ENCODE measurements around the gene NFIB.
A peak's percentile ranks its signal among the peaks of the same experiment; 100 is the strongest.

NFIB gene

GRCh38 chr9:14345354-14346230 is 31.7 kb upstream of the NFIB start:
- no peak for DNase-seq

DNA sequence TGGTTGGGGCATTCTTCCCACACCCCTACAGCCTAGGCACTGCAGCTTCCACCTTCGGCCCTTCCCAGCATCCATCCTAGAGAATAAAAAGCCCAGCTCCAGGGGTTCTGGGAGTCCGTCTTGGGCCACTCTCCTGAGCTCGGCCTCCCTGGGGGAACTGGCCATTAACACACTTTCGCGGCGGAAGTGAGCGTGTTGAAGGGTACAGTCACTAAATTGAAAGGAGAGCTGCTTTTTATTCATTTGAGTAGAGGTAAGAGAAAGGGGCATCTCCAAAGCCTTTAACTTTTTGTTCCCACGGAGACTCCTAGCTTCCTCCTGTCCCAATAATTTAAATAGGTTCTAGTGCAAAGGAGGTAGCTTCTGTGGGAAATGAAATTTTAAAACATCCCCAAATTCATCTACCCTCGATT is 31.0 kb upstream of the NFIB start:
- peak in 1 of 58 donors; percentile 20 for DNase-seq

- DNase-seq = peak in 53 of 58 donors; percentile 38 to 94 (median 85)
Measured at GRCh38 chr9:14344053-14344524, 30.1 kb upstream of the NFIB start.

DNA sequence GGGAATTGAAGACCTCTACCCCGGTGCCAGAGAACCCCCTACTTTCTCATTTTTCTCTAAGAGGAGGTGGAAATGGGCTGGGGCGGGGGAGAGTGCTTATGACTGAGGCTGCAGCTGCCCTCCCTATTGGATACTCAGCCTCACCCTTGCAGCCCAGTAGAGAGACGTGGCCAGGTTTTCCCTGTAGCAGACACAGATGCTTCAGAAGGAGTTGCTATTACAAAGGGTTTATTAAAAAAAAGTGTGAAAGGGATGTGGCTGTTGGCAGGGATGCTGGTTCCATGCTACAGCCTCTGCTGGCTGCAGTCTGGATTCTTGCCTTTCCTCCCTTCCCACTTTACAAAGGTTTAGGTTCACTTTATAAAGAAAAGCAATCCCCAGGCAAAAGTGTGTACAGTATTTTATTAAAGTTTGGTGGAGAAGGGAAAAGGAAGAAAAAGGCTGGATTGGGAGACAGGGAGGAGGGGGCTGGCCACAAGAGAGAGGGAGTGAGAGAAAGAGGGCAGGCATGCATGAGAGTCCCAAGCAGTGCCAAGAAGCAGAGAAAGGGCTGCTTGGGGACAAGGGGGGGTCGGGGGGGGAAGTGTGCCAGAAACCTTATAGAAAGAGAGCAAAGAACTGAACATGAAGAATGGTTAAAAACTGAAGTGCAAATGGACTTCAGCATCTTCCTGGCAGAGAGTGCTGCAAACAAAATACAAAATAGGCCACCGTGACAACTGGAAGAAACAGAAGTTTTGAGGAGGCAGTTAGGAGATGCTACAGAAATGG is 29.5 kb upstream of the NFIB start:
- DNase-seq = peak in 14 of 58 donors; percentile 14 to 69 (median 48)

GRCh38 chr9:14342736-14343135 is 28.8 kb upstream of the NFIB start:
- DNase-seq = no peak

DNA sequence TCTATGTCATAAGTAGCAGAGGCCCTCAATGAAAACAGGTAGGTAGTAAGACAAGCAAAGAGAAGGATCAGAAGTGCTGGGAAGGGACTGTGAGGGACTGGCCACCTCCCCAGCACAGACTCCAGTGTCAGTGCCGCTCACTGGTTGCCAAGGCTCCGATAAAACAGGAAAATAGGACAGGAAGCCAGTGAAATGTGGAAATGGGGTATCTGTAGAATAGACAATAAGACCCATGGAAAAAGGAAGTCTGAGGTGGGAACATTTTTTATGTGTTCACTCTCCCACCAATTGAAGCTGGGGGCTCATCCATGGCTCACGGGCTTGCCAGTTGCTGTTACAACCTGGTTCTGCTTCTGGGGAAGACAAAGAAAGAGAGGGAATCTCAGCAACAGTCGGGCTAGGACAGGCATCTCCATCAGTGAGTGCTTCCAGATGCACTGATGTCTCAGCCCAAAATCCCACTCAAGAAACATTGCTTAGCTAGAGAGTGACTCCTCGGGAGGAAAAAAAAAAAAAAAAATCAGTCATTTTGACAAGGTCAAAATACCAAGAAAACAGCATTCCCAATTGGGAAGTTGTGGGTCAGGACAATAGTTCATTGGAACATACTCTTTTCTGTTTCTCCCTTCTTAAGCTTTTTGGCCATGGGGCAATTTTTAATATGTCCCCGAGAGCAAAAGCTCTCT is 27.6 kb upstream of the NFIB start:
- DNase-seq = no peak

- DNase-seq = no peak
Measured at GRCh38 chr9:14340994-14341393, 27.1 kb upstream of the NFIB start.

GRCh38 chr9:14340219-14340873 is 26.4 kb upstream of the NFIB start:
- DNase-seq = no peak

GRCh38 chr9:14339746-14340145 is 25.8 kb upstream of the NFIB start:
- DNase-seq = no peak

- DNase-seq = no peak
Measured at GRCh38 chr9:14337615-14338014, 23.7 kb upstream of the NFIB start.

- no peak for DNase-seq
Measured at GRCh38 chr9:14336244-14336643, 22.3 kb upstream of the NFIB start.

DNA sequence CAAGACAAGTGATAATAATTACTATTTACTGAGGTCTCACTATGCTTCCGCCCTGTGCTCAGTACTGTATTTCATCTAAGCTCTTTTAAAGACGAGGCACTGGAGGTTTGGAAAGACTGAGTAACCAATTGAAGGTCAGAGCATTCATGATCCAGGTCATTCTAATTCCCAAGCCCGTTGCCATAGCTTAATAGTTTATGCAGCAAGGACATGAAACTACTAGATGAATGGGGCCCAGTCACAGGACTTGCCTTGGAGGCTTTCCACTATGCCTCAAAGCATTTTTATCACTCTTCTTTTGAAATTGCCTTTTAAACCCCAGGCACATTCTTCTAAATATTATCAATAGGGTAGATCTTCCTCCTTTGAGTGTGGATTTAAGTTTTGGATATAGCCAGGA is 17.2 kb upstream of the NFIB start:
- peak in 1 of 58 donors; percentile 31 for DNase-seq

DNA sequence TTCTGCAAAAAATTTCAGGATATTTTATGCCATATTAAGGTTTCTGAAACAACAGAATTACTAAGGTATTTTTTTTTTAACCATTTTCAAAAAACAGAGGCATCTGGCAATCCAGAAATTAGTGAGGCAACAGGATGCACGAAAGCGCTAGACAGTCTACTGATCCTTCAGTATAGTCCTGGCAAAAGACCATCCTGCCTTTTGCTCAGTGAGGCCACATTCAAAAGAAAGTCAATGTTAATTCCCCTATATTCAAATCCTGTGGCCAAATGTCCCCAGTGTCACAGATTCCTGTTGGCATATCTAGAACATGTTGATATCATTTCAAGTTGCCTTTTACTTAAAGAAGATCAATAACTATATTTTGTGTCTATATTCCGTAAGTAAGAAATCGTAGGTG is 13.1 kb upstream of the NFIB start:
- DNase-seq = no peak

DNA sequence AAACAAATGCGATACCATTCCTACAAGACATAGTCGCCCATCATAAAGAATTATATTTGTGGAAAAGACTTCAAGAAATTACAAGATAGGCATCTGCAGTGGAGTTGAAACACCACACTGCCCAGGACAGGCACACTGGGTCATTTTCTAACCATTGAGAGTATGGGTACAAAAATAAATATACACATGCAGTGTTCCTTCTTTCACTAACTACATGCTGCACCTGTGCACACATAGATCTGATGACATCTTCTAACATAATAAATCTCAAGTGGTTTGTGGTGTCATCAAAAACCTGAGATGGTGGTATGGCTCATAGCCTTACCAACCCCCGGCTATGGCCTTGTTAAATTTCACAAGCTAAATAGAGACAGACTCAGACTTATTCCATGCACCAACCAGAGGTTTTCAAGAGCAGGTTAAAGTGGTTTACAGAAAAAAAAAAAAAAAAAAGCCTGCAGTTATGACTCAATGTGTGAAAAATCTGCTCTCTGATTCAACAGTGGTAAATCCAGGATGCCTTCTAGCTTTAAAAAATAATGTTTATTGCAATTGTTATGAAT is 12.4 kb upstream of the NFIB start:
- no peak for DNase-seq

DNA sequence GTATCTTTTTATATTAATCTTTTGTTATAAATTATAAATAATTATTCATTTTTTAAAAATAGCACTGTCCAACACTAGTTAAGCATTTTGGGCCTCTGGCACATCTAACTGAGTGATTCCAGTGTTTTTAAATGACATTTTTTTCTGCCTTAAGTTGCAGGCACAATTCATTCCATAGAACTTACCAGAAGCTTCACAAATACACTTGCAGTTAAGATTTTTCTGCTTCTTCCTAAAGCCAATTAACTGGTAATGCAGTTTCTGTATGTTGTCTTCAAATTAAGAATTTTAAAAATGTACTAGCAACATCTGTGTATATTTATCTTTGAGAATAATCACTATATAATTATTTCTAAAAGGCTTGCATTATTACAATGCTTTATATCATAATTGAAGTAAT is 11.2 kb upstream of the NFIB start:
- DNase-seq = no peak

GRCh38 chr9:14323985-14324650 is 10.2 kb upstream of the NFIB start:
- no peak for DNase-seq

GRCh38 chr9:14323083-14323971 is 9.4 kb upstream of the NFIB start:
- no peak for DNase-seq

- DNase-seq = peak in 55 of 58 donors; percentile 49 to 93 (median 87)
Measured at GRCh38 chr9:14322211-14323082, 8.5 kb upstream of the NFIB start.

All from anterior cingulate cortex (tissue), 58 donors.